ENCODE results near the gene ATP12A.

The ATP12A gene

GRCh38 chr13:24688111-24688510 lies 7.9 kb downstream of the ATP12A start:
- DNase-seq (ENCODE audit: low read depth, low spot score) = peak; percentile 63

GRCh38 chr13:24688950-24689349 lies 8.7 kb downstream of the ATP12A start:
- DNase-seq (ENCODE audit: low read depth, low spot score) = no peak

GRCh38 chr13:24691381-24691780 lies 11.2 kb downstream of the ATP12A start:
- no peak for DNase-seq (ENCODE audit: low read depth, low spot score)

GRCh38 chr13:24692561-24692960 lies 12.4 kb downstream of the ATP12A start:
- peak; percentile 59 for DNase-seq (ENCODE audit: low read depth, low spot score)

- DNase-seq (ENCODE audit: low read depth, low spot score) = peak; percentile 82
Measured at GRCh38 chr13:24693862-24694471, 13.8 kb downstream of the ATP12A start.

- DNase-seq (ENCODE audit: low read depth, low spot score) = no peak
Measured at GRCh38 chr13:24694907-24695306, 14.7 kb downstream of the ATP12A start.

- no peak for DNase-seq (ENCODE audit: low read depth, low spot score)
Measured at GRCh38 chr13:24698686-24699085, 18.5 kb downstream of the ATP12A start.

- no peak for DNase-seq (ENCODE audit: low read depth, low spot score)
Measured at GRCh38 chr13:24699541-24699940, 19.3 kb downstream of the ATP12A start.

GRCh38 chr13:24700539-24700938 lies 20.3 kb downstream of the ATP12A start:
- no peak for DNase-seq (ENCODE audit: low read depth, low spot score)

- DNase-seq (ENCODE audit: low read depth, low spot score) = no peak
Measured at GRCh38 chr13:24706886-24707585, 26.8 kb downstream of the ATP12A start.

GRCh38 chr13:24709186-24709913 lies 29.1 kb downstream of the ATP12A start:
- no peak for DNase-seq (ENCODE audit: low read depth, low spot score)

- no peak for DNase-seq (ENCODE audit: low read depth, low spot score)
Measured at GRCh38 chr13:24713022-24713421, 32.8 kb downstream of the ATP12A start.

GRCh38 chr13:24716011-24716410 lies 35.8 kb downstream of the ATP12A start:
- peak; percentile 75 for DNase-seq (ENCODE audit: low read depth, low spot score)

- DNase-seq (ENCODE audit: low read depth, low spot score) = peak; percentile 69
Measured at GRCh38 chr13:24716446-24716845, 36.2 kb downstream of the ATP12A start.

GRCh38 chr13:24717217-24717616 lies 37.0 kb downstream of the ATP12A start:
- DNase-seq (ENCODE audit: low read depth, low spot score) = no peak

GRCh38 chr13:24718192-24718965 lies 38.2 kb downstream of the ATP12A start:
- no peak for DNase-seq (ENCODE audit: low read depth, low spot score)

- DNase-seq (ENCODE audit: low read depth, low spot score) = no peak
Measured at GRCh38 chr13:24719139-24719538, 38.9 kb downstream of the ATP12A start.

GRCh38 chr13:24723206-24723605 lies 43.0 kb downstream of the ATP12A start:
- DNase-seq (ENCODE audit: low read depth, low spot score) = no peak

- DNase-seq (ENCODE audit: low read depth, low spot score) = no peak
Measured at GRCh38 chr13:24724714-24725113, 44.5 kb downstream of the ATP12A start.

- no peak for DNase-seq (ENCODE audit: low read depth, low spot score)
Measured at GRCh38 chr13:24725379-24725778, 45.2 kb downstream of the ATP12A start.

GRCh38 chr13:24727731-24728601 lies 47.8 kb downstream of the ATP12A start:
- peak; percentile 84 for DNase-seq (ENCODE audit: low read depth, low spot score)
